Activated CD4-positive, alpha-beta T cell treated with anti-CD3 and anti-CD28 coated beads for 36 hours (primary cell): ENCODE data around the gene PCDHGA10. TPM values are rescaled to one million over a fixed set of nuclear protein-coding genes. Genes with fewer than 3 reads are reported as not detected.
A peak's percentile ranks its signal among the peaks of the same experiment; 100 is the strongest.
"Not testable (repeated sequence)": the region's sequence is repeated elsewhere in the genome, so short reads cannot be mapped to it uniquely, and the experiment has no call there.

ENCODE experiments used
- ATAC-seq: fragments of 200-7000 bp; cut with Tn5 transposase; one replicate; pipeline ENCODE4 v1.10.0; 2021; ENCODE audit warnings: mild to moderate bottlenecking, moderate library complexity
- CTCF ChIA-PET: fragments of 350-600 bp; sonication (Branson Sonifier 250); formaldehyde crosslinking; loops from one replicate; lab custom pipeline; 2021; ENCODE audit warnings: antibody characterized with exemption; lab: Charles Lee
- POLR2A ChIA-PET: fragments of 350-600 bp; sonication (Branson Sonifier 250); formaldehyde crosslinking; loops from one replicate; lab custom pipeline; 2021; ENCODE audit warnings: antibody characterized with exemption, inconsistent platforms; lab: Charles Lee
- DNase-seq: peaks from one replicate; pipeline ENCODE4 v3.0.0-alpha.2; 2020
- H3K27ac Mint-ChIP-seq: one replicate; pipeline ENCODE4 v1.8.0; 2021; ENCODE audit warnings: mixed read lengths
- H3K27me3 Mint-ChIP-seq: one replicate; pipeline ENCODE4 v1.8.0; 2021; ENCODE audit warnings: mixed read lengths
- H3K36me3 Mint-ChIP-seq: one replicate; pipeline ENCODE4 v1.8.0; 2021; ENCODE audit warnings: low read depth, mixed read lengths
- H3K4me1 Mint-ChIP-seq: one replicate; pipeline ENCODE4 v1.8.0; 2021; ENCODE audit warnings: mixed read lengths
- H3K4me3 Mint-ChIP-seq: one replicate; pipeline ENCODE4 v1.8.0; 2021; ENCODE audit warnings: mild to moderate bottlenecking, moderate library complexity, mixed read lengths
- H3K9me3 Mint-ChIP-seq: one replicate; pipeline ENCODE4 v1.8.0; 2021; ENCODE audit warnings: low read depth, mixed read lengths
- intact Hi-C, 2 experiments: fragments of 100-400 bp; cut with DNase I in 1 of 2; cut with micrococcal nuclease in 1 of 2; formaldehyde crosslinking; loops; one replicate each; pipeline versions ENCODE4 v1.14.2 to v1.15.1; 2022 to 2024; cut with DNase I, micrococcal nuclease
- total RNA-seq, 2 experiments: library from RNA; stranded (reverse); gene quantifications; one replicate each; pipeline ENCODE4 v1.2.3, GENCODE V29; 2021

PCDHGA10 gene
- total RNA-seq, 2 experiments from 2014 or later: 0.07 TPM; not detected in 1

DNA sequence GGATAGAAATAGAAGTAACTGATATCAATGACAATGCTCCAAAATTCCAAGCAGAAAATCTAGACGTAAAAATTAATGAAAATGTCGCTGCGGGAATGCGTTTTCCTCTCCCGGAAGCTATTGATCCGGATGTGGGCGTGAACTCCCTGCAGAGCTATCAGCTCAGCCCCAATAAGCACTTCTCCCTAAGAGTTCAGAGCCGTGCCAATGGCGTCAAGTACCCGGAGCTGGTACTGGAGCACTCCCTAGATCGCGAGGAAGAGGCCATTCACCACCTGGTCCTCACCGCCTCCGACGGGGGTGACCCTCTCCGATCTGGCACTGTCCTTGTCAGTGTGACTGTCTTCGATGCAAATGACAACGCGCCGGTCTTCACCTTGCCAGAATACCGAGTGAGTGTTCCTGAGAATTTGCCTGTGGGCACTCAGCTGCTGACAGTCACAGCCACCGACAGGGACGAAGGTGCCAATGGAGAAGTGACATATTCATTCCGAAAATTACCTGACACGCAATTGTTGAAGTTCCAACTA is 818 bp downstream of the PCDHGA10 start:
- intact Hi-C loops: loop anchor here (1.0 to 2.0 kb wide), 5 partner anchors 99 to 151 kb away; no protein-coding TSS in a partner anchor
- peak overlapping the region; percentile 62 for H3K4me3 Mint-ChIP-seq
- peaks cover 10% of the 10 kb centered on the region for H3K4me1 Mint-ChIP-seq
- peaks cover 28% of the 10 kb centered on the region for H3K36me3 Mint-ChIP-seq
- CTCF ChIA-PET: interaction anchor here (0.7 to 3.8 kb wide), 31 partner anchors 8 to 200 kb away, joined by 3 to 46 read pairs (median 6); partner anchors contain the start of genes PCDHB13, PCDHGA11, PCDHGA12 and PCDHGA3
- H3K9me3 Mint-ChIP-seq: peaks cover 19% of the 10 kb centered on the region
- H3K27me3 Mint-ChIP-seq: peaks cover 65% of the 10 kb centered on the region
- ATAC-seq (no peak), DNase-seq (no peak)
- no peak overlapping the region for H3K27ac Mint-ChIP-seq
- POLR2A ChIA-PET: no interaction called here

DNA sequence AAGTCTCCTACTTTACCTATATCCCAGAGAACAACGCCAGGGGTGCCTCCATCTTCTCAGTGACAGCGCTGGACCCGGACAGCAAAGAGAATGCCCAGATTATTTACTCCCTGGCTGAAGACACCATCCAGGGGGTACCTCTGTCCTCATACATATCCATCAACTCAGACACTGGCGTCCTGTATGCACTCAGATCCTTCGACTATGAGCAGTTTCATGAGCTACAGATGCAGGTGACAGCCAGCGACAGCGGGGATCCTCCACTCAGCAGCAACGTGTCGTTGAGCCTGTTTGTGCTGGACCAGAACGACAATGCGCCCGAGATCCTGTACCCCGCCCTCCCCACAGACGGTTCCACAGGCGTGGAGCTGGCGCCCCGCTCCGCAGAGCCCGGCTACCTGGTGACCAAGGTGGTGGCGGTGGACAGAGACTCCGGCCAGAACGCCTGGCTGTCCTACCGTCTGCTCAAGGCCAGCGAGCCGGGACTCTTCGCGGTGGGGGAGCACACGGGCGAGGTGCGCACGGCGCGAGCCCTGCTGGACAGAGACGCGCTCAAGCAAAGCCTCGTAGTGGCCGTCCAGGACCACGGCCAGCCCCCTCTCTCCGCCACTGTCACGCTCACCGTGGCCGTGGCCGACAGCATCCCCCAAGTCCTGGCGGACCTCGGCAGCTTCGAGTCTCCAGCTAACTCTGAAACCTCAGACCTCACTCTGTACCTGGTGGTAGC is 1.9 kb downstream of the PCDHGA10 start:
- DNase-seq, H3K27ac Mint-ChIP-seq, intact Hi-C loops, ATAC-seq, H3K4me1 Mint-ChIP-seq, H3K4me3 Mint-ChIP-seq, POLR2A ChIA-PET: not testable (repeated sequence)
- CTCF ChIA-PET: interaction anchor here (0.8 to 3.4 kb wide), 5 partner anchors 16 to 143 kb away, joined by 3 to 46 read pairs (median 23); partner anchors contain the start of gene PCDHGA12
- Mint-ChIP-seq H3K36me3 (peaks cover 29% of the 10 kb centered on the region), H3K9me3 (peaks cover 17% of the 10 kb centered on the region), H3K27me3 (peaks cover 64% of the 10 kb centered on the region)

DNA sequence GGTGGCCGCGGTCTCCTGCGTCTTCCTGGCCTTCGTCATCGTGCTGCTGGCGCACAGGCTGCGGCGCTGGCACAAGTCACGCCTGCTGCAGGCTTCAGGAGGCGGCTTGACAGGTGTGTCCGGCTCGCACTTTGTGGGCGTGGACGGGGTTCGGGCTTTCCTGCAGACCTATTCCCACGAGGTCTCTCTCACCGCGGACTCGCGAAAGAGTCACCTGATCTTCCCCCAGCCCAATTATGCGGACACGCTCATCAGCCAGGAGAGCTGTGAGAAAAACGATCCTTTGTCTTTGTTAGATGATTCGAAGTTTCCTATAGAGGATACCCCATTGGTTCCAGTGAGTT is 2.5 kb downstream of the PCDHGA10 start:
- H3K4me1 Mint-ChIP-seq, H3K27ac Mint-ChIP-seq, POLR2A ChIA-PET, ATAC-seq, intact Hi-C loops, H3K4me3 Mint-ChIP-seq, DNase-seq: not testable (repeated sequence)
- H3K36me3 Mint-ChIP-seq: peaks cover 30% of the 10 kb centered on the region
- peaks cover 67% of the 10 kb centered on the region for H3K27me3 Mint-ChIP-seq
- CTCF ChIA-PET: interaction anchor here (1.6 to 3.4 kb wide), 3 partner anchors 12 to 77 kb away, joined by 4 to 23 read pairs (median 10); partner anchors contain the start of genes PCDHGA12, PCDHGA2 and PCDHGA9
- H3K9me3 Mint-ChIP-seq: peaks cover 19% of the 10 kb centered on the region

DNA sequence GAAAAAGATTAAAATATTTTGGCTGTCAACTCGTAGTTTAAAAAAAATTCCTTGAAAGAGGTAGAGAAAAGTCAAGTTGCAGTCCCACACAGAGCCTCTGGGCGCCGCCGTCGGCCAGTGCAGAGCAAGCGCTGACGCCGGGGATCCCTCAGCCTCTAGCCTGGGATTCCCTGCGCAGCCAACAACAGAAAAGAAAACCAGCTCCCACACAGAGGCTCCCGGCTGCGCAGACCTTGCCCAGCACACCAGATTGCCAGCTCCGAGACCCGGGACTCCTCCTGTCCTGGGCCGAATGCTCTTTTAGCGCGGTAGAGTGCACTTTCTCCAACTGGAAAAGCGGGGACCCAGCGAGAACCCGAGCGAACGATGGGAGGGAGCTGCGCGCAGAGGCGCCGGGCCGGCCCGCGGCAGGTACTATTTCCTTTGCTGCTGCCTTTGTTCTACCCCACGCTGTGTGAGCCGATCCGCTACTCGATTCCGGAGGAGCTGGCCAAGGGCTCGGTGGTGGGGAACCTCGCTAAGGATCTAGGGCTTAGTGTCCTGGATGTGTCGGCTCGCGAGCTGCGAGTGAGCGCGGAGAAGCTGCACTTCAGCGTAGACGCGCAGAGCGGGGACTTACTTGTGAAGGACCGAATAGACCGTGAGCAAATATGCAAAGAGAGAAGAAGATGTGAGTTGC is 4.8 kb downstream of the PCDHGA10 start, which contains the start of gene PCDHGB7:
TSS of gene PCDHGB7 (plus strand) at position 184 of the 679 bp plus-strand sequence. CDS start at position 367, 183 bp downstream.
- H3K9me3 Mint-ChIP-seq: peaks cover 29% of the 10 kb centered on the region
- POLR2A ChIA-PET, H3K4me1 Mint-ChIP-seq, H3K27ac Mint-ChIP-seq: not testable (repeated sequence)
- DNase-seq (peak; percentile 79), ATAC-seq (peak; percentile 75)
- H3K36me3 Mint-ChIP-seq: peaks cover 40% of the 10 kb centered on the region
- CTCF ChIA-PET: interaction anchor here (0.6 to 2.8 kb wide), 16 partner anchors 9 to 1314 kb away, joined by 3 to 10 read pairs (median 5); partner anchors contain the start of genes PCDHGA12, PCDHGA9 and PCDHGB6
- intact Hi-C loops: loop anchor here (1.0 kb wide), 3 partner anchors 107 to 147 kb away; no protein-coding TSS in a partner anchor
- H3K27me3 Mint-ChIP-seq: peaks cover 75% of the 10 kb centered on the region
- peak within 1 kb of the TSS; percentile 62 for H3K4me3 Mint-ChIP-seq

DNA sequence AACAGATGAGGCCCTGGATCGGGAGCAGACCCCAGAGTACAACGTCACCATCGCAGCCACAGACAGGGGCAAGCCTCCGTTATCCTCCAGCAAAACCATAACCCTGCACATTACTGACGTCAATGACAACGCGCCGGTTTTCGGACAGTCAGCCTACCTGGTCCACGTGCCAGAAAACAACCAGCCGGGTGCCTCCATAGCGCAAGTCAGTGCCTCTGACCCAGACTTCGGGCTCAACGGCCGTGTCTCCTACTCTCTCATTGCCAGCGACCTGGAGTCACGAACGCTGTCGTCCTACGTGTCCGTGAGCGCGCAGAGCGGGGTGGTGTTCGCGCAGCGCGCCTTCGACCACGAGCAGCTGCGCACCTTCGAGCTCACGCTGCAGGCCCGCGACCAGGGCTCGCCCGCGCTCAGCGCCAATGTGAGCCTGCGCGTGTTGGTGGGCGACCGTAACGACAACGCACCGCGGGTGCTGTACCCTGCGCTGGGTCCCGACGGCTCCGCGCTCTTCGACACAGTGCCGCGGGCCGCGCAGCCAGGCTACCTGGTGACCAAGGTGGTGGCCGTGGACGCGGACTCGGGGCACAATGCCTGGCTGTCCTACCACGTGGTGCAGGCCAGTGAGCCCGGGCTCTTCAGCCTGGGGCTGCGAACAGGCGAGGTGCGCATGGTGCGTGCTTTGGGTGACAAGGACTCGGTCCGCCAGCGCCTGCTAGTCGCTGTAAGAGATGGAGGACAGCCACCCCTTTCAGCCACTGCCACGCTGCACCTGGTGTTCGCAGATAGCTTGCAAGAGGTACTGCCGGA is 6.5 kb downstream of the PCDHGA10 start:
- ATAC-seq (no peak), DNase-seq (no peak)
- Mint-ChIP-seq H3K9me3 (peaks cover 34% of the 10 kb centered on the region), H3K27me3 (peaks cover 70% of the 10 kb centered on the region), H3K27ac (no peak overlapping the region), H3K36me3 (peaks cover 39% of the 10 kb centered on the region), H3K4me3 (no peak overlapping the region), H3K4me1 (peaks cover 6% of the 10 kb centered on the region)
- intact Hi-C loops: no loop called here
- POLR2A ChIA-PET: no interaction called here
- CTCF ChIA-PET: interaction anchor here (0.6 to 3.3 kb wide), 7 partner anchors 11 to 145 kb away, joined by 3 to 11 read pairs (median 3); partner anchors contain the start of gene PCDHGA12

DNA sequence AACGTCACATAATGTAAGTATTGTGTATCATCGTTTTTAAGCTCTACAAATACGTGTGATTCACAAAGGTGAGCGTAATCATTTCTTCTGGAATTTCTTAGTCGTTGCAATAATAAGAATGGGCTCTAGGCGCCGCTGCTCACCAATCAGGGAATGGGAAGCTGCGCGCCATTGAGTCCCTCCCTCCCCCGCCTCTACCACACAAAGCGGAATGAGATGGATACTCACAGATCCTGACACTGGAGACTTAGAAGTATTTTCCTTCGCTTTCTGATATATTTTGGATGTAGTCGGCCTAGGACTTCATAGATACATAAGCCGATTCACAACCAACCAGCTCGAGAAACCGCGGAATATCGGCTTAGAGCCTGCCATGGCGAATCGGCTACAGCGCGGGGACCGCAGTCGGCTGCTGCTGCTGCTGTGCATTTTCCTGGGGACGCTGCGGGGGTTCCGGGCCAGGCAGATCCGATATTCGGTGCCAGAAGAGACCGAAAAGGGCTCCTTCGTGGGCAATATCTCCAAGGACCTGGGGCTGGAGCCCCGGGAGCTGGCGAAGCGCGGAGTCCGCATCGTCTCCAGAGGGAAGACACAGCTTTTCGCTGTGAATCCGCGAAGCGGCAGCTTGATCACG is 8.2 kb downstream of the PCDHGA10 start, which contains the start of gene PCDHGA11:
TSS of gene PCDHGA11 (plus strand) at position 197 of the 634 bp plus-strand sequence. CDS start at position 374, 177 bp downstream.
- DNase-seq (peak; percentile 75), ATAC-seq (peak; percentile 57)
- POLR2A ChIA-PET: interaction anchor here (0.7 kb wide), 1 partner anchor 47 kb away, joined by 4 read pairs; no protein-coding TSS in a partner anchor
- intact Hi-C loops: loop anchor here (1.0 to 10.0 kb wide), 6 partner anchors 56 to 196 kb away; partner anchors contain the start of genes PCDHB14 (in 1 of the 2) and PCDHGC3 (in 1 of the 2)
- CTCF ChIA-PET: interaction anchor here (0.6 to 3.3 kb wide), 34 partner anchors 8 to 635 kb away, joined by 3 to 32 read pairs (median 4); partner anchors contain the start of genes PCDHA1, PCDHB16, PCDHGA10 and PCDHGA12
- Mint-ChIP-seq H3K4me1 (peaks cover 2% of the 10 kb centered on the region), H3K36me3 (peaks cover 35% of the 10 kb centered on the region), H3K27ac (no peak within 1 kb of the TSS), H3K4me3 (peak within 1 kb of the TSS; percentile 69), H3K9me3 (peaks cover 34% of the 10 kb centered on the region), H3K27me3 (peaks cover 70% of the 10 kb centered on the region)

DNA sequence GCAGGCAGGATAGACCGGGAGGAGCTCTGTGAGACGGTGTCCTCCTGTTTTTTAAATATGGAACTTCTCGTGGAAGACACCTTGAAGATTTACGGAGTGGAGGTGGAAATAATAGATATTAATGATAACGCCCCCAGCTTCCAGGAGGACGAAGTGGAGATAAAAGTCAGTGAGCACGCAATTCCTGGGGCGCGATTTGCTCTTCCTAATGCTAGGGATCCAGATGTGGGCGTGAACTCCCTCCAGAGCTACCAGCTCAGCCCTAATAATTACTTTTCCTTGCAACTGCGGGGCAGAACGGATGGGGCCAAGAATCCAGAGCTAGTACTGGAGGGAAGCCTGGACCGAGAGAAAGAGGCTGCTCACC is 8.7 kb downstream of the PCDHGA10 start:
- Mint-ChIP-seq H3K9me3 (peaks cover 34% of the 10 kb centered on the region), H3K4me1 (peaks cover 2% of the 10 kb centered on the region), H3K4me3 (peak overlapping the region; percentile 69), H3K27me3 (peaks cover 71% of the 10 kb centered on the region), H3K36me3 (peaks cover 35% of the 10 kb centered on the region), H3K27ac (no peak overlapping the region)
- POLR2A ChIA-PET: no interaction called here
- CTCF ChIA-PET: interaction anchor here (0.6 to 3.3 kb wide), 30 partner anchors 9 to 635 kb away, joined by 3 to 32 read pairs (median 5); partner anchors contain the start of genes PCDHA1, PCDHB16, PCDHGA10 and PCDHGA12
- intact Hi-C loops: loop anchor here (1.0 to 10.0 kb wide), 6 partner anchors 56 to 197 kb away; partner anchors contain the start of genes PCDHB14 (in 1 of the 2) and PCDHGC3 (in 1 of the 2)
- DNase-seq: no peak
- ATAC-seq: no peak

DNA sequence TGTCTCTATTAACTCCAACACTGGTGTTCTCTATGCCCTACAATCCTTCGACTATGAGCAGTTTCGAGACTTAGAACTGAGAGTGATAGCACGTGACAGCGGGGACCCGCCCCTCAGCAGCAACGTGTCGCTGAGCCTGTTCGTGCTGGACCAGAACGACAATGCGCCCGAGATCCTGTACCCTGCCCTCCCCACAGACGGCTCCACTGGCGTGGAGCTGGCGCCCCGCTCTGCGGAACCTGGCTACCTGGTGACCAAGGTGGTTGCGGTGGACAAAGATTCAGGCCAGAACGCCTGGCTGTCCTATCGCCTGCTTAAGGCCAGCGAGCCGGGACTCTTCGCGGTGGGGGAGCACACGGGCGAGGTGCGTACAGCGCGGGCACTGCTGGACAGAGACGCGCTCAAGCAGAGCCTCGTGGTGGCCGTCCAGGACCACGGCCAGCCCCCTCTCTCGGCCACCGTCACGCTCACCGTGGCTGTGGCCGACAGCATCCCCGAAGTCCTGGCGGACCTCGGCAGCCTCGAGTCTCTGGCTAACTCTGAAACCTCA is 10.0 kb downstream of the PCDHGA10 start:
- Mint-ChIP-seq H3K4me1 (peaks cover 1% of the 10 kb centered on the region), H3K27me3 (peaks cover 76% of the 10 kb centered on the region), H3K36me3 (peaks cover 37% of the 10 kb centered on the region), H3K4me3 (no peak overlapping the region), H3K9me3 (peaks cover 37% of the 10 kb centered on the region), H3K27ac (no peak overlapping the region)
- POLR2A ChIA-PET: no interaction called here
- ATAC-seq (no peak), DNase-seq (no peak)
- intact Hi-C loops: loop anchor here (5.0 to 10.0 kb wide), 3 partner anchors 54 to 198 kb away; partner anchors contain the start of genes PCDHB14 (in 1 of the 2) and PCDHGC3 (in 1 of the 2)
- CTCF ChIA-PET: interaction anchor here (0.7 to 2.7 kb wide), 4 partner anchors 8 to 72 kb away, joined by 3 to 32 read pairs (median 12); partner anchors contain the start of genes PCDHGA10 and PCDHGA12

DNA sequence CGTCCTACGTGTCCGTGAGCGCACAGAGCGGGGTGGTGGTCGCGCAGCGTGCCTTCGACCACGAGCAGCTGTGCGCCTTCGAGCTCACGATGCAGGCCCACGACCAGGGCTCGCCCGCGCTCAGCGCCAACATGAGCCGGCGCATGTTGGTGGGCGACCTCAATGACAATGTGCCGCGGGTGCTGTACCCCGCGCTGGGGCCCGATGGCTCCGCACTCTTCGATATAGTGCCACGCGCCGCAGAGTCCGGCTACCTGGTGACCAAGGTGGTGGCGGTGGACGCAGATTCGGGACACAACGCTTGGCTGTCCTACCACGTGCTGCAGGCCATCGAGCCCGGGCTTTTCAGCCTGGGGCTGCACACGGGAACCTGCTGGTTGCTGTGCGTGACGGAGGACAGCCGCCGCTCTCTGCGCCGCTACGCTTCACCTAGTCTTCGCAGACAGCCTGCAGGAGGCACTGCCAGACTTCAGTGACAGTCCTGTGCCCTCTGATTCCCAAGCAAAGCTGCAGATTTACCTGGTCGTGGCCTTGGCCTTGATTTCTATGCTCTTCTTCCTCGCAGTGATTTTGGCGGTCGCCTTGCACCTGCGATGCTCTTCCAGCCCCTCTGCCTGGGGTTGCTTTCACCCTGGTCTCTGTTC is 15.1 kb downstream of the PCDHGA10 start:
- Mint-ChIP-seq H3K4me1 (peaks cover 17% of the 10 kb centered on the region), H3K27me3 (peaks cover 68% of the 10 kb centered on the region), H3K4me3 (no peak overlapping the region), H3K27ac (peak overlapping the region; percentile 21), H3K9me3 (peaks cover 31% of the 10 kb centered on the region), H3K36me3 (peaks cover 30% of the 10 kb centered on the region)
- intact Hi-C loops: loop anchor here (10.0 kb wide), 2 partner anchors 193 to 203 kb away; partner anchors contain the start of gene PCDHB14 (in 1 of the 2)
- ChIA-PET POLR2A (no interaction called here), CTCF (interaction anchor here (0.5 to 1.2 kb wide), 5 partner anchors 15 to 552 kb away, joined by 3 to 4 read pairs (median 3); partner anchors contain the start of gene PCDHGA10)
- no peak for DNase-seq
- no peak for ATAC-seq
